GM19025 (cell line): ENCODE results near the gene DGKZ.
A peak's percentile ranks its signal among the peaks of the same experiment; 100 is the strongest.

ENCODE experiments used
- ATAC-seq: cut with Tn5 transposase; IDR thresholded peaks from one replicate; pipeline ENCODE4 v1.9.1; 2021; ENCODE audit warnings: mild to moderate bottlenecking, low read depth, moderate library complexity; ENCODE audit not compliant: unreplicated experiment

Gene DGKZ

DNA sequence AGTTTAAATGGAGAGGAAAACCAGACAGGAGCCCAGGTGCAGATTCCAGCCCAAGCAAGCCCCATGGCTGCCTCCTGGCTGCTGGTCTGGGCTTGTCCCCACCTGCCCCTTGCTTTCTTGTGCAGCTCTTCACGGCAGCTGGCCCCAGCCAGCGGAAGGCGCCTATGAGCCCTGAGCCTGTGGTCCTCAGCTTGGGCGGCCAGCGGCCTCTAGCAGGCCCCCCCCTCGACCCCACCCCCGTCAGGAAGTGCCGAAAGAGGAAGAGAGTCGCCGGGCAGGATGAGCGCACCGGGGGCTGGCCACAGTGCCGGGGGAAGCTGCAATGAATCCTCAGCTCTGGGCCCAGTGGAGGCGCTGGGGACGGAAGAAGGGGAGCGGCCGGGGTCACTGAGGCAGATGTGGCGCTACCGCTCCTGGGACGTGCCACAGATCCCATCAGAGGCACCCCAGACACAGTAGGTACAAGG is 2.1 kb upstream of the DGKZ start:
- no peak for ATAC-seq

DNA sequence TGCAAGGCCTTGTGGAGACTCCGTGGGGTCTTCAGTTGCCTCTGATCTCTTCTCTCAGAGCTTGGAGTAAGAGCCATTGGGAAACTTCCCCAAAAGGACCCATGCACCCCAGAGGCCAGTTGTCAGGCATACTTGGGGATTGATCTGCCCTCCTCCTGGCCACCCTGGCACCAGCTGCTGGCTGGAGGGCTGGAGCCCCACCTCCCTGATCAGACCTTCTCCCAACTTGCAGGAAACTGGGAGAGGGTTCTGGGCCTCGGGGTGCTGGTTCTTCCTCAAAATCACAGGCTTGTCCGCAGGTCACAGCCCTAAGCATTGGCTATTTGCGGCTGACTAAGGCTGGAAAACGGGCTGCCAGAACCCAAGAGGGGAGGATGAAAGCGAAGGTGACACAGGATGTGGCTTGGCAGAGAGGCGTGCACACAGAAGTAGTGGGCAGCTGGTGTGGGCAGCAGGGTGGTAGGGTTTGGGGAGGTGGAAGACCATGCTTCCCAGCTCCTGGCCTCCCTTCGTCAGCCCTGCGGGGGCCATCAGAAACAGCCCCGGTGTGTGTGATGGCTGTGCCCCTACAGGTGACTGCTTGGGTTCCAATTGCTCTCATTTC is 1.3 kb upstream of the DGKZ start:
- ATAC-seq: no peak

DNA sequence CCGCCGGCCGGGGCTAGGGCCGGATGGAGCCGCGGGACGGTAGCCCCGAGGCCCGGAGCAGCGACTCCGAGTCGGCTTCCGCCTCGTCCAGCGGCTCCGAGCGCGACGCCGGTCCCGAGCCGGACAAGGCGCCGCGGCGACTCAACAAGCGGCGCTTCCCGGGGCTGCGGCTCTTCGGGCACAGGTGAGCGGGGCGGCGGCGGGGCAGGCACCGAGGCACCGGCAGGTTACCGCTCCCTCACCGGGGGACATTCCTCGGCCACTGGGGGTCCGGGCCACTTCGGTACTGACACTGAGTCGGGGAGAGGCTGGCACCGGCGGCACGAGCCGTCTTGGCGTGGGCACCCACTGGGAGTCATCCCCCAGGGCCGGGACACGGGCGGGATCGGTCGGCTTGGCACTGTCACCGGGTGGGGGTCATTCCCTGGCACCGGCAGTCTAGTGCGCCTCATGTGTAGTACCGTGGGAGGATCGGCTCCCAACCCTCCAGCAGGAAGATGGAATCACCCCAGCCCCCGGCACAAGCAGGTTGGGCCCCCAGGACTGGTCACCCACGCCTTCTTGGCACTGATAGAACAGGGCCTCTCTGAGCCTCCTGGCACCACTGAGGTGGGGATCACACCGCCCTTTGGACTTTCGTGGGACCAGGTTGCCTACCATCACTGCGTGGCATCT is 511 bp downstream of the DGKZ start:
- no peak for ATAC-seq

- no peak for ATAC-seq
These were observed 1.5 kb downstream of the DGKZ start for GRCh38 chr11:46348566-46349401.

DNA sequence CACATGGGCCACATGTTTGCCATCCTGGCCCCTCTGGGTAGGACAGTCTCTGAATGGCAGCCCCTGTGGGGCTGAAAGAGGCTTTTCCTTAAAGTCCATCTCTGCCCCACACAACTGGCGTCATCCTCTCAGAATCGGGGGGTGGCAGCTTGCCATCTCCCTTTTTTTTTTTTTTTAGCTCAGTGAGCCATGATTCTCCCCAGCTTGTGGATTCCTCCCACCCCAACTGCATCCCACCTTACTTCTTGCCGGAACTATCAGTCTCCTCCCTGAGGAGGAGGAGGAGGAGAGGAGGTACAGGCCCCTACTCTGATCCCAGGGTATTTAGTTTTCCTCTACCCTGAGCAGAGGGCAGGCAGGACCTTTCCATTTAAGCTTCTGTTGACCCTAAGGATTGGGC is 3.4 kb downstream of the DGKZ start:
- no peak for ATAC-seq

- no peak for ATAC-seq
These were observed 3.9 kb downstream of the DGKZ start for GRCh38 chr11:46351148-46351547.

GRCh38 chr11:46351606-46352005 is 4.3 kb downstream of the DGKZ start:
- ATAC-seq: no peak

DNA sequence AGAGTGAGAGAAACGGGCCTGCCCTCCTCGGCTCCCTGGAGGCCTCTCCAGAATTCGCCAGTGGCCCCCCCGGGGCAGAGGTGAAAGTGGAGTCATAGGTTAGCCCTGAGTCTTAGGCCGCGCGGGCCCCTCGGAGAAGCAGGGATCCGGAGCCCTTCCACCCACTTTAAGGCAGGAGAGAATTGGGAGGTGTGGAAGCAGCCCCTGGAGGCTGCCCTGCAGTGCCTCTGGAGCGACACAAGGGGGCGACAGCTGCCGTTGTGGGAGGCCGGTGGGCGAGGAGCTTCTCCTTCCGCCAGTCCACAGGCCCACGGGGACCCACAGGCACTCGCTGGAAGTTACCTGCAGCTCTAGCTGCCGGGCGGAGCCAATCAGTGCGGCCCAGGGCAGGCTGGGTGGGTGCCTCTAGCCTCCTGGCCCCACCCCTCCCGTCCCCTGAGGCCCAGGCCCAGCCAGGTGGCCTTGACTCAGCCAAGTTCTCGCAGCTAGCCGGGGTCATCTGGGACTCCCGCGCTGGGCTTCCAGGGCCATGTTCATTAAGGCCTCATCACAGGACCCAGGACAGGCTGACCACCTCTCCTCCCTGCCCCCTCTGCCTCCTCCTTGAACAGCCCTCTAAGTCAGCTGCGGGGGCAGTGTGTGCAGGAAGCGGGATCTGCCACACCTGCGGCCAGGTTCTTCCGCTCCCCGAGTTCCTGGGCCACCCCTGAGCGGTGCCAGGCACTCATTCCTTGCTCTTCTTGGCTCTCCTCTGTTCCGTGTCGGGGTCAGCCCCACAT is 5.0 kb downstream of the DGKZ start:
- ATAC-seq: no peak

DNA sequence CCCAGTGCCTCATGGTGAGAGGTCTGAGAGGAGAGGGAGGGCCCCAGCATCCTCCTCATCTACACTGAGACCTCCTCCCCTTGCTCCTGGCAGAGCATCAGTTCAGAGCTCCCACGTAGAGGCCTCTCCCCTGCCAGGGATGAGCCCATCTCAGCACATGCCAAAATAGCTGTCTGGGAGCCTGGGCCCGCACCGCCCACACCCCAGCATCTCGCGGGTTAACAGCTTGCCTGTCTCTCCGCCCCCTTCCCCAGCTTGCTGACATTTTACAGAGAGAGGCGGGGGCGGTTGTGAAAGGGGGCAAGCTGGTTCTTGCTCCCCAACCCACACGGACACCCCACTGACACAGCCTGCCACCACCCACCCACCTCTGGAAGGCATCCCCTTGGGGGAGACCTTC is 6.4 kb downstream of the DGKZ start:
- no peak for ATAC-seq

GRCh38 chr11:46356924-46357482 is 9.7 kb downstream of the DGKZ start:
- ATAC-seq: no peak

GRCh38 chr11:46357483-46357936 is 10.2 kb downstream of the DGKZ start:
- no peak for ATAC-seq

DNA sequence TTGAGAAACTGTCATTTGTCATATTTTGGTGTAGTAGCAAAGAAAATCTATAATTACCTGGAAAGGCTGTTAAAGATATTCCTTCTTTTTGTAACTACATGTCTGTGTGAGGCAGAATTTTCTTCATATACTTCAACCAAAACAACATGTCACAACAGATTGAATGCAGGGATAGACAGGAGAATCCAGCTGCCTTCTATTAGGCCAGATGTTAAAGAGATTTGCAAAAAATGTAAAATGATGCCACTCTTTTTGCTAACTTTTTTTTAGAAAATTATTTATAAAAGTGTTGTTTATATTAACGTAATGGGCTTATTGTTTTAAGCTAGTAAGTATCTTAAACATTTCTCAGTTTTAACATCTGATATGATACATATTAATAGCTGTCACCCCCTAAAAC is 12.7 kb downstream of the DGKZ start:
- no peak for ATAC-seq

- ATAC-seq: no peak
These were observed 13.6 kb downstream of the DGKZ start for GRCh38 chr11:46360878-46361277.

DNA sequence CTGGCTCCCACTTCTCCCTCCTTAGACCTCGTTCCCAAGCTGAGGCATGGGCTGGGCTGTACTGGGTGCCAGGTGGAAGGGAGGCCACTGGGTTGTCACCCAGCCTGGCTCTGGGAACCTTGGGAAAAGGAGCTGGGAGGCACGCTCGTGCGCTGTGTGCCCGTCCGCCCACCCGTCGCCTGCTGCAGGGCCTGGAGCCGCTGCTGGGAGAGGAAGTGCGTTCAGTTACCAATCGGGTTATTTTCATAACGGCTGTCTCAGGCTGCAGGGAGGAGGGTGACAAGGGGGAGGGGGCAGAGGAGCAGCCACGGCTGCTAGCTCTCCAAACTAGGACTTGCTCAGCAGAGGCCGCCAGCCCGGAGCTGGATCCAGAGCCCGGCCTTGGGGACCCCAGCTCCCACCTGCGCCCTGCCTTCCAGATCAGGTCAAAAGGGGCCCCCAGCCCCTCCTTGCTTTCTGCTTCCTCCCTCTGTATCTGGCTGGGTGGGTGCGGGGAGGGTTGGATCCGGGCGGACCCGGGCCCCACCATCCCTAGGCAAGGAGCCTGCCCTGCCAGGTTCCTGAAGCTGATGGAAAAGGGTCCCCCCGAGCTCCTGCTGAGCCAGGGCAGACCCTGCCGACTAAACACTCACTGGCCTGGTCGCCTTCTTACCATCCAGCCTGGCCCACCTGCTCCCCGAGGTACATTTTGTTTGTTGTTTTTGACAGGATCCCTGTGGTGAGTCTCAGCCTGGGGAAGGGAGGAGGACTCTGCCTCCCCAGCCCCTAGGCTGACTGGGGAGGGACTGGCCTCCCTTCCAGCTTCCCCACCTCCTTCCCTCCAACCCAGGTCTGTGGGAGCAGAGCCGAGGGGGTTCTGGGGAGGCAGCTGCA is 14.3 kb downstream of the DGKZ start:
- peak; percentile 89 for ATAC-seq

GRCh38 chr11:46362156-46363030 is 15.1 kb downstream of the DGKZ start:
- ATAC-seq: no peak

GRCh38 chr11:46363031-46363407 is 15.8 kb downstream of the DGKZ start:
- ATAC-seq: no peak

GRCh38 chr11:46363455-46364005 is 16.3 kb downstream of the DGKZ start:
- ATAC-seq: no peak

- ATAC-seq: no peak
These were observed 16.8 kb downstream of the DGKZ start for GRCh38 chr11:46364056-46364455.
